PC-3 (cell line): ENCODE results near the gene SPRY4. TPM values are rescaled to one million over a fixed set of nuclear protein-coding genes. Genes with fewer than 3 reads are reported as not detected.
A peak's percentile ranks its signal among the peaks of the same experiment; 100 is the strongest.

ENCODE experiments used
- ATAC-seq: fragments of 200-7000 bp; cut with Tn5 transposase; 2 replicates; pipeline ENCODE4 v1.9.1; 2020; ENCODE audit warnings: mild to moderate bottlenecking, moderate library complexity
- BruUV-seq: library from RNA; stranded (reverse); fragments of 400-500 nt; replicated peaks from 2 replicates; lab custom pipeline; 2021; lab: Mats Ljungman, UMichigan
- CTCF ChIA-PET: fragments of 300-600 bp; sonication (Branson Sonifier 250); formaldehyde crosslinking; loops from one replicate; lab custom pipeline; 2022; ENCODE audit warnings: antibody characterized with exemption; lab: Charles Lee
- POLR2A ChIA-PET: fragments of 300-600 bp; sonication (Branson Sonifier 250); formaldehyde crosslinking; loops from one replicate; lab custom pipeline; 2022; ENCODE audit warnings: antibody characterized with exemption; ENCODE audit not compliant: unreplicated experiment; lab: Charles Lee
- DNase-seq: peaks from one replicate; pipeline ENCODE4 v3.0.0-alpha.2; 2015
- H2AFZ ChIP-seq: fragments of 300-600 bp; sonication (generic); 2 replicates; pipeline ENCODE4 v1.6.0; 2016; ENCODE audit warnings: antibody characterized with exemption, low read length
- H3F3A ChIP-seq: fragments of 300-600 bp; sonication (generic); one replicate; pipeline ENCODE4 v1.6.0; 2017; ENCODE audit warnings: antibody characterized with exemption, low read length, control low read depth, mild to moderate bottlenecking; ENCODE audit not compliant: unreplicated experiment
- H3K27ac ChIP-seq: fragments of 300-600 bp; sonication (generic); 2 replicates; pipeline ENCODE4 v1.5.1; 2016; ENCODE audit warnings: mild to moderate bottlenecking, low read length
- H3K27me3 ChIP-seq: fragments of 300-600 bp; sonication (generic); 2 replicates; pipeline ENCODE4 v1.6.1; 2016; ENCODE audit warnings: low read length, mixed read lengths
- H3K36me3 ChIP-seq: fragments of 300-600 bp; sonication (generic); 2 replicates; pipeline ENCODE4 v1.6.1; 2016; ENCODE audit warnings: low read depth, mixed run types, low read length, mixed read lengths
- H3K4me1 ChIP-seq: fragments of 300-600 bp; sonication (generic); 2 replicates; pipeline ENCODE4 v1.5.1; 2016; ENCODE audit warnings: low read length; ENCODE audit not compliant: insufficient read depth
- H3K4me2 ChIP-seq: fragments of 300-600 bp; sonication (generic); 2 replicates; pipeline ENCODE4 v1.6.0; 2016; ENCODE audit warnings: low read length
- H3K4me3 ChIP-seq: fragments of 300-600 bp; sonication (generic); 2 replicates; pipeline ENCODE4 v1.5.1; 2016; ENCODE audit warnings: mild to moderate bottlenecking, low read length, mixed read lengths
- H3K79me2 ChIP-seq: fragments of 300-600 bp; sonication (generic); 2 replicates; pipeline ENCODE4 v1.6.1; 2017; ENCODE audit warnings: low read length, mixed read lengths
- H3K9ac ChIP-seq: fragments of 300-600 bp; sonication (generic); 2 replicates; pipeline ENCODE4 v1.6.0; 2016; ENCODE audit warnings: mild to moderate bottlenecking, low read length
- H3K9me2 ChIP-seq: fragments of 300-600 bp; sonication (generic); replicated peaks from 2 replicates; pipeline ENCODE4 v1.6.1; 2016; ENCODE audit warnings: mixed run types, low read length, mixed read lengths
- H3K9me3 ChIP-seq: fragments of 300-600 bp; sonication (generic); 2 replicates; pipeline ENCODE4 v1.6.1; 2016; ENCODE audit warnings: low read length, mixed read lengths
- H4K20me1 ChIP-seq: fragments of 300-600 bp; sonication (generic); 2 replicates; pipeline ENCODE4 v1.6.1; 2016; ENCODE audit warnings: low read length, mixed read lengths
- CTCF ChIP-seq: fragments of 300-600 bp; sonication (generic); conservative IDR thresholded peaks from 2 replicates; pipeline ENCODE4 v1.5.1; 2017; ENCODE audit warnings: antibody characterized with exemption, low read depth, mild to moderate bottlenecking, low read length
- EZH2 ChIP-seq: fragments of 300-600 bp; sonication (generic); IDR thresholded peaks from one replicate; pipeline ENCODE4 v1.6.1; 2017; ENCODE audit warnings: antibody characterized with exemption, mild to moderate bottlenecking, low read length; ENCODE audit not compliant: unreplicated experiment
- EZH2phosphoT487 ChIP-seq: fragments of 300-600 bp; sonication (generic); IDR thresholded peaks from 2 replicates; pipeline ENCODE4 v1.6.1; 2018; ENCODE audit warnings: mild to moderate bottlenecking, antibody characterized with exemption, low read length, borderline replicate concordance
- intact Hi-C: fragments of 100-400 bp; cut with micrococcal nuclease; formaldehyde crosslinking; loops from 2 replicates; pipeline ENCODE4 v1.9.0; 2023
- total RNA-seq: library from RNA; depleted of rRNA; stranded (reverse); fragments of >200 nt; gene quantifications from 2 replicates; pipeline ENCODE4 v1.2.3, GENCODE V29; 2014

SPRY4 gene
- total RNA-seq, 1 experiment from 2014 or later = 38.4 TPM

- POLR2A ChIA-PET = no interaction called here
- Histone ChIP-seq H4K20me1 (no peaks in the 10 kb centered on the region), H3K9me3 (no peaks in the 10 kb centered on the region), H3K4me3 (no peak overlapping the region), H3K79me2 (no peaks in the 10 kb centered on the region), H3K9me2 (no peaks in the 10 kb centered on the region), H3K9ac (no peak overlapping the region), H3K27ac (no peak overlapping the region), H3F3A (no peaks in the 10 kb centered on the region), H3K36me3 (no peaks in the 10 kb centered on the region), H3K27me3 (no peaks in the 10 kb centered on the region), H2AFZ (no peak overlapping the region), H3K4me2 (no peak overlapping the region), H3K4me1 (no peaks in the 10 kb centered on the region)
- no peak for TF ChIP-seq EZH2phosphoT487
- no peak for TF ChIP-seq CTCF
- no peak for TF ChIP-seq EZH2
- no TSS peak for BruUV-seq
- CTCF ChIA-PET = no interaction called here
- ATAC-seq = no peak
- no peak for DNase-seq
- intact Hi-C loops = no loop called here
Measured at GRCh38 chr5:142283304-142283703, 41.5 kb downstream of the SPRY4 start.

- Histone ChIP-seq H3K79me2 (no peaks in the 10 kb centered on the region), H3K36me3 (no peaks in the 10 kb centered on the region), H3K9me2 (no peaks in the 10 kb centered on the region), H2AFZ (no peak overlapping the region), H4K20me1 (no peaks in the 10 kb centered on the region), H3K4me3 (no peak overlapping the region), H3K27me3 (no peaks in the 10 kb centered on the region), H3K27ac (no peak overlapping the region), H3K4me2 (no peak overlapping the region), H3K9ac (no peak overlapping the region), H3K9me3 (no peaks in the 10 kb centered on the region), H3K4me1 (no peaks in the 10 kb centered on the region), H3F3A (no peaks in the 10 kb centered on the region)
- intact Hi-C loops = no loop called here
- POLR2A ChIA-PET = no interaction called here
- ATAC-seq (no peak), DNase-seq (peak; percentile 16)
- CTCF ChIA-PET = interaction anchor here (0.6 kb wide), 1 partner anchor 13 kb away, joined by 4 read pairs; no protein-coding TSS in a partner anchor
- no TSS peak for BruUV-seq
- no peak for TF ChIP-seq CTCF
- TF ChIP-seq EZH2 = no peak
- TF ChIP-seq EZH2phosphoT487 = no peak
Measured at GRCh38 chr5:142281966-142282365, 42.9 kb downstream of the SPRY4 start.

GRCh38 chr5:142281008-142281367 lies 43.8 kb downstream of the SPRY4 start:
- DNase-seq = no peak
- TF ChIP-seq EZH2phosphoT487 = no peak
- no peak for TF ChIP-seq EZH2
- TF ChIP-seq CTCF = no peak
- no peaks in the 10 kb centered on the region for H3K9me2 ChIP-seq
- H3K4me3 ChIP-seq = no peak overlapping the region
- intact Hi-C loops = no loop called here
- CTCF ChIA-PET = no interaction called here
- H3K9ac ChIP-seq = no peak overlapping the region
- no peaks in the 10 kb centered on the region for H3K79me2 ChIP-seq
- H3K36me3 ChIP-seq = no peaks in the 10 kb centered on the region
- no peak overlapping the region for H3K27ac ChIP-seq
- BruUV-seq = no TSS peak
- no peaks in the 10 kb centered on the region for H3F3A ChIP-seq
- H3K4me1 ChIP-seq = no peaks in the 10 kb centered on the region
- ATAC-seq = no peak
- no peak overlapping the region for H3K4me2 ChIP-seq
- H3K27me3 ChIP-seq = no peaks in the 10 kb centered on the region
- no peaks in the 10 kb centered on the region for H4K20me1 ChIP-seq
- H2AFZ ChIP-seq = no peak overlapping the region
- POLR2A ChIA-PET = no interaction called here
- no peaks in the 10 kb centered on the region for H3K9me3 ChIP-seq
